GM12878 (cell line): ENCODE measurements around the gene DDR2. TPM values are rescaled to one million over a fixed set of nuclear protein-coding genes. Genes with fewer than 3 reads are reported as not detected.

Experiments used
- ATAC-seq: fragments of 200-7000 bp; cut with Tn5 transposase; 3 replicates; pipeline ENCODE4 v1.9.1; 2020; ENCODE audit warnings: mild to moderate bottlenecking, moderate library complexity
- BruUV-seq: library from RNA; stranded (reverse); fragments of 400-500 nt; replicated peaks from 2 replicates; lab custom pipeline; 2021; lab: Mats Ljungman, UMichigan
- CTCF ChIA-PET: fragments of 300-600 bp; sonication (Branson Sonifier 250); formaldehyde crosslinking; extraction: SDS; loops from one replicate; lab custom pipeline; 2021; ENCODE audit warnings: inconsistent platforms; lab: Yijun Ruan, JAX
- POLR2A ChIA-PET: fragments of 350-600 bp; formaldehyde crosslinking; extraction: SDS; loops from one replicate; lab custom pipeline; 2021; ENCODE audit warnings: inconsistent platforms; lab: Charles Lee
- RAD21 ChIA-PET: fragments of 300-600 bp; sonication (Branson Sonifier 250); formaldehyde crosslinking; loops from one replicate; lab custom pipeline; 2023; ENCODE audit warnings: antibody characterized with exemption; ENCODE audit not compliant: unreplicated experiment; lab: Charles Lee
- SMC1A ChIA-PET: fragments of 300-600 bp; sonication (Branson Sonifier 250); formaldehyde crosslinking; loops from one replicate; lab custom pipeline; 2023; ENCODE audit not compliant: unreplicated experiment, uncharacterized antibody; lab: Charles Lee
- DNase-seq: peaks from one replicate; pipeline ENCODE4 v3.0.0-alpha.2; 2011; ENCODE audit warnings: low read depth, low spot score
- FAIRE-seq: peaks from 3 replicates; lab custom pipeline; 2011; peaks lifted over from hg19 to GRCh38; lab: Jason Lieb, UNC
- H2AFZ ChIP-seq: 2 replicates; pipeline ENCODE4 v1.6.0; 2011; ENCODE audit warnings: low read depth, low read length, control low read depth; ENCODE audit not compliant: control insufficient read depth
- H3K27ac ChIP-seq: 2 replicates; pipeline ENCODE4 v1.5.1; 2011; ENCODE audit warnings: control low read depth; ENCODE audit not compliant: control insufficient read depth, insufficient read depth
- H3K27me3 ChIP-seq, 2 experiments: replicated peaks in 1 of 2; 2 replicates each; pipeline versions ENCODE4 v1.6.0 to v1.6.1; 2011; ENCODE audit warnings: low read length in 1 of 2; ENCODE audit not compliant: control insufficient read depth in 2 of 2, insufficient read depth in 2 of 2
- H3K36me3 ChIP-seq, 2 experiments: 2 replicates each; pipeline ENCODE4 v1.5.1; 2011; ENCODE audit warnings: low read length in 1 of 2; ENCODE audit not compliant: control insufficient read depth in 2 of 2, insufficient read depth in 2 of 2
- H3K4me1 ChIP-seq: 2 replicates; pipeline ENCODE4 v1.6.1; 2011; ENCODE audit warnings: mild to moderate bottlenecking, low read length, moderate library complexity, mixed read lengths; ENCODE audit not compliant: control insufficient read depth, insufficient read depth
- H3K4me2 ChIP-seq: 2 replicates; pipeline ENCODE4 v1.6.0; 2011; ENCODE audit warnings: control low read depth; ENCODE audit not compliant: control insufficient read depth, insufficient read depth
- H3K4me3 ChIP-seq: fragments of 200-600 bp; sonication (generic); 2 replicates; pipeline ENCODE4 v1.5.1; 2016
- H3K79me2 ChIP-seq: 2 replicates; pipeline ENCODE4 v1.6.0; 2011; ENCODE audit warnings: low read length; ENCODE audit not compliant: control insufficient read depth, insufficient read depth
- H3K9ac ChIP-seq: 2 replicates; pipeline ENCODE4 v1.8.0; 2011; ENCODE audit warnings: low read length, control low read depth, mixed read lengths; ENCODE audit not compliant: control insufficient read depth, insufficient read depth
- H3K9me3 ChIP-seq: replicated peaks from 3 replicates; pipeline ENCODE4 v1.5.1; 2011; ENCODE audit warnings: mild to moderate bottlenecking, low read length; ENCODE audit not compliant: control insufficient read depth, insufficient read depth
- H4K20me1 ChIP-seq: 2 replicates; pipeline ENCODE4 v1.6.0; 2011; ENCODE audit not compliant: control insufficient read depth, insufficient read depth
- CHD4 ChIP-seq: fragments of 200-600 bp; sonication (generic); IDR thresholded peaks from 2 replicates; pipeline ENCODE4 v1.6.1; 2016; ENCODE audit warnings: mild to moderate bottlenecking
- FOS ChIP-seq: IDR thresholded peaks from 3 replicates; pipeline ENCODE4 v1.6.1; 2011; ENCODE audit warnings: borderline replicate concordance; ENCODE audit not compliant: insufficient read length; ENCODE audit errors: extremely low read depth
- FOXM1 ChIP-seq: IDR thresholded peaks from 2 replicates; pipeline ENCODE4 v1.6.1; 2012; ENCODE audit warnings: low read depth, mild to moderate bottlenecking, inconsistent platforms, low read length, moderate library complexity
- HDAC2 ChIP-seq: fragments of 200-600 bp; sonication (generic); IDR thresholded peaks from 2 replicates; pipeline ENCODE4 v1.6.1; 2017
- JUND ChIP-seq: IDR thresholded peaks from 2 replicates; pipeline ENCODE4 v1.6.1; 2012; ENCODE audit warnings: low read depth, mild to moderate bottlenecking, low read length, improper control_type of control experiment, moderate library complexity
- KDM1A ChIP-seq: fragments of 200-600 bp; sonication (generic); IDR thresholded peaks from 2 replicates; pipeline ENCODE4 v1.6.1; 2016; ENCODE audit warnings: borderline replicate concordance
- POLR2AphosphoS5 ChIP-seq: IDR thresholded peaks from 2 replicates; pipeline ENCODE4 v1.6.1; 2011; ENCODE audit warnings: mild to moderate bottlenecking, low read length, inconsistent platforms
- SP1 ChIP-seq: IDR thresholded peaks from one replicate; pipeline ENCODE4 v1.6.1; 2011; ENCODE audit warnings: low read depth, low read length
- ZNF24 ChIP-seq: fragments of 450-650 bp; IDR thresholded peaks from 2 replicates; pipeline ENCODE4 v1.6.1; 2017; ENCODE audit warnings: antibody characterized with exemption, mild to moderate bottlenecking
- ZNF592 ChIP-seq: fragments of 450-650 bp; IDR thresholded peaks from 2 replicates; pipeline ENCODE4 v1.6.1; 2017; ENCODE audit warnings: mild to moderate bottlenecking, moderate library complexity
- WGBS: methylation state at CpG from one replicate; pipeline ENCODE4 v1.1.6; 2016; ENCODE audit warnings: low lambda C conversion rate; ENCODE audit not compliant: insufficient replicate concordance, insufficient coverage; ENCODE audit errors: missing lambda C conversion rate; 5-methylcytosine and 5-hydroxymethylcytosine counted together
- in situ Hi-C: fragments of 300-500 bp; cut with MboI; formaldehyde crosslinking; loops from 9 replicates; pipeline ENCODE4 v1.14.3; 2018; ENCODE audit warnings: mixed read lengths
- intact Hi-C: fragments of 100-400 bp; cut with micrococcal nuclease; formaldehyde crosslinking; loops from one replicate; pipeline ENCODE4 v1.14.2; 2022; ENCODE audit not compliant: unreplicated experiment
- polyA plus RNA-seq, 11 experiments: library from polyadenylated mRNA; depleted of rRNA in 4 of 11; unstranded in 6 of 11; stranded (reverse) in 5 of 11; fragments of >200 nt; fragmentation: Nextera tagmentation in 4 of 11; fragmentation: Illumina TruSeq in 1 of 11; extraction: Ambion mirVana in 4 of 11; extraction: Trizol in 1 of 11; gene quantifications; 1 replicate in 1 of 11; 2 replicates in 10 of 11; pipeline versions ENCODE4 v1.2.1 to v1.2.3, GENCODE V29; 2011 to 2016; ENCODE audit warnings: inconsistent platforms in 2 of 11, missing spikeins in 2 of 11, low read depth in 1 of 11
- total RNA-seq, 4 experiments: library from RNA; depleted of rRNA in 3 of 4; stranded (reverse); fragments of >200 nt in 3 of 4; fragmentation: Illumina TruSeq in 1 of 4; extraction: Trizol in 1 of 4; gene quantifications; 2 replicates each; pipeline versions ENCODE4 v1.2.1 to v1.2.3, GENCODE V29; 2013 to 2021
- TF ChIP-seq, protein P1 (sequence below): fragments of 450-650 bp; IDR thresholded peaks from 2 replicates; pipeline ENCODE4 v1.6.1; 2017; ENCODE audit warnings: antibody characterized with exemption, mild to moderate bottlenecking, moderate library complexity
- TF ChIP-seq, protein P2 (sequence below): fragments of 450-650 bp; IDR thresholded peaks from 2 replicates; pipeline ENCODE4 v1.6.1; 2017; ENCODE audit warnings: mild to moderate bottlenecking, low read depth, inconsistent platforms; ENCODE audit not compliant: poor library complexity, severe bottlenecking

The DDR2 gene
- total and polyA plus RNA-seq, 10 of the 15 experiments (the other 5 are each of a cell fraction or from before 2014, with no cell fraction given), result 1.9 to 8.8 (median 5.5) TPM

- TF ChIP-seq JUND (no peak), HDAC2 (no peak), ZNF24 (no peak), KDM1A (no peak)
- TF ChIP-seq, protein P1, sequence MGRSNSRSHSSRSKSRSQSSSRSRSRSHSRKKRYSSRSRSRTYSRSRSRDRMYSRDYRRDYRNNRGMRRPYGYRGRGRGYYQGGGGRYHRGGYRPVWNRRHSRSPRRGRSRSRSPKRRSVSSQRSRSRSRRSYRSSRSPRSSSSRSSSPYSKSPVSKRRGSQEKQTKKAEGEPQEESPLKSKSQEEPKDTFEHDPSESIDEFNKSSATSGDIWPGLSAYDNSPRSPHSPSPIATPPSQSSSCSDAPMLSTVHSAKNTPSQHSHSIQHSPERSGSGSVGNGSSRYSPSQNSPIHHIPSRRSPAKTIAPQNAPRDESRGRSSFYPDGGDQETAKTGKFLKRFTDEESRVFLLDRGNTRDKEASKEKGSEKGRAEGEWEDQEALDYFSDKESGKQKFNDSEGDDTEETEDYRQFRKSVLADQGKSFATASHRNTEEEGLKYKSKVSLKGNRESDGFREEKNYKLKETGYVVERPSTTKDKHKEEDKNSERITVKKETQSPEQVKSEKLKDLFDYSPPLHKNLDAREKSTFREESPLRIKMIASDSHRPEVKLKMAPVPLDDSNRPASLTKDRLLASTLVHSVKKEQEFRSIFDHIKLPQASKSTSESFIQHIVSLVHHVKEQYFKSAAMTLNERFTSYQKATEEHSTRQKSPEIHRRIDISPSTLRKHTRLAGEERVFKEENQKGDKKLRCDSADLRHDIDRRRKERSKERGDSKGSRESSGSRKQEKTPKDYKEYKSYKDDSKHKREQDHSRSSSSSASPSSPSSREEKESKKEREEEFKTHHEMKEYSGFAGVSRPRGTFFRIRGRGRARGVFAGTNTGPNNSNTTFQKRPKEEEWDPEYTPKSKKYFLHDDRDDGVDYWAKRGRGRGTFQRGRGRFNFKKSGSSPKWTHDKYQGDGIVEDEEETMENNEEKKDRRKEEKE, result no peak
These were observed 23.0 kb upstream of the DDR2 start (continued) for GRCh38 chr1:162609306-162609705.

DNA sequence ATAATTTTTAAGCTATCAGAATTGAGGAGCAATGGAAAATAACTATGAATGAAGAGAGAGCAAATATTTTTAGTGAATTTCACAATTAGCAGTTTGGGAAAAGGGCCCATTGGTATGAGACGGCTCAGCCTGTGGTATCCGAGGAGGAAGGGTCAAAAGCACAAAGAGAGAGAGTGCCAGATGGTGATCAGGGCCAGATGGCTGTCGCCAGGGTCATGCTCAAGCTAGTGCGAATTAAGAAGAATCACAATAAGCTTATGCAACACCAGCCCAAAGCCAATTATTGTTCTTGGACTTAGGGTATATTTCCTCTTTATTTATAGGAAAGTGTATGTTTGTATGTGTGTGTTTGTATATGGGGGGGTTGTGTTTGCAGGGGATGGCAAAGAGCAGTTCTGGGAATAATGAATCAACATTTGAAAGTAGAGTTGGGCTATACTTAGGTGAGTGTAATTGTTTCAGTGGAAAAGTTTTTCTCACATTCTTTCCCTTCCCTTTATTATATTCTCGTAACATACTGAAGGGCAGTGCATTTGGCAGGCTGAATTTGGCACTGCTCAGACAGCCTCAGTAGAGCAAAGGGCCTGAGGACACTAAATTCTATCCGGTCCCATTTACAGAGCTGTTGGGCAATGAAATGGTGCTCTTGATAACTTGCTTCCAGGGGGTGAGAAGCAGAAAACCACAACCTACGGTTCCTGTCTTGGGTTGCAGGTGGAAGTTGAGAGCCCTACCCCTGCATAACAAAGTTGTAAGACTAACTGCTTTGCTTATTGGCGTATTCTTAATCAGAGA, 19.5 kb upstream of the DDR2 start:
- no peak overlapping the region for H3K4me2 ChIP-seq
- 54% methylated on average over 8 of the region's 8 CpGs for WGBS
- DNase-seq, result no peak
- intact Hi-C loops, result loop anchor here (1.0 kb wide), 1 partner anchor 187 kb away; no protein-coding TSS in a partner anchor
- H3K27me3 ChIP-seq, result no peaks in the 10 kb centered on the region
- no peak overlapping the region for H2AFZ ChIP-seq
- H3K4me3 ChIP-seq, result no peak overlapping the region
- H3K27ac ChIP-seq, result no peak overlapping the region
- POLR2A ChIA-PET, result interaction anchor here (1.0 to 1.3 kb wide), 2 partner anchors 12 to 18 kb away, joined by 3 read pairs; no protein-coding TSS in a partner anchor
- peaks cover 6% of the 10 kb centered on the region; the same call in 2 of the 3 replicates for H3K9me3 ChIP-seq
- H3K4me1 ChIP-seq, result no peaks in the 10 kb centered on the region
- SMC1A ChIA-PET, result interaction anchor here (0.8 to 3.8 kb wide), 26 partner anchors 9 to 255 kb away, joined by 3 to 48 read pairs (median 5); partner anchors contain the start of gene DDR2
- BruUV-seq, result no TSS peak
- no peak overlapping the region for H3K9ac ChIP-seq
- H3K79me2 ChIP-seq, result no peaks in the 10 kb centered on the region
- ATAC-seq, result no peak; the same call in 2 of the 3 replicates
- CTCF ChIA-PET, result interaction anchor here (0.7 to 3.5 kb wide), 43 partner anchors 8 to 703 kb away, joined by 3 to 79 read pairs (median 4); partner anchors contain the start of gene DDR2
- RAD21 ChIA-PET, result interaction anchor here (0.6 to 4.2 kb wide), 20 partner anchors 14 to 255 kb away, joined by 3 to 36 read pairs (median 5); partner anchors contain the start of gene DDR2
- H4K20me1 ChIP-seq, result no peaks in the 10 kb centered on the region
- H3K36me3 ChIP-seq, result no peaks in the 10 kb centered on the region
- no peak for FAIRE-seq
- in situ Hi-C loops, result no loop called here
- TF ChIP-seq SP1 (no peak), ZNF592 (no peak), FOS (no peak), FOXM1 (no peak), CHD4 (no peak), POLR2AphosphoS5 (no peak)
- TF ChIP-seq, protein P2, sequence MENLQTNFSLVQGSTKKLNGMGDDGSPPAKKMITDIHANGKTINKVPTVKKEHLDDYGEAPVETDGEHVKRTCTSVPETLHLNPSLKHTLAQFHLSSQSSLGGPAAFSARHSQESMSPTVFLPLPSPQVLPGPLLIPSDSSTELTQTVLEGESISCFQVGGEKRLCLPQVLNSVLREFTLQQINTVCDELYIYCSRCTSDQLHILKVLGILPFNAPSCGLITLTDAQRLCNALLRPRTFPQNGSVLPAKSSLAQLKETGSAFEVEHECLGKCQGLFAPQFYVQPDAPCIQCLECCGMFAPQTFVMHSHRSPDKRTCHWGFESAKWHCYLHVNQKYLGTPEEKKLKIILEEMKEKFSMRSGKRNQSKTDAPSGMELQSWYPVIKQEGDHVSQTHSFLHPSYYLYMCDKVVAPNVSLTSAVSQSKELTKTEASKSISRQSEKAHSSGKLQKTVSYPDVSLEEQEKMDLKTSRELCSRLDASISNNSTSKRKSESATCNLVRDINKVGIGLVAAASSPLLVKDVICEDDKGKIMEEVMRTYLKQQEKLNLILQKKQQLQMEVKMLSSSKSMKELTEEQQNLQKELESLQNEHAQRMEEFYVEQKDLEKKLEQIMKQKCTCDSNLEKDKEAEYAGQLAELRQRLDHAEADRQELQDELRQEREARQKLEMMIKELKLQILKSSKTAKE, result no peak
